ENCODE data around the gene SMG9. TPM values are rescaled to one million over a fixed set of nuclear protein-coding genes. Genes with fewer than 3 reads are reported as not detected.

The SMG9 gene
- polyA plus RNA-seq, 3 donors: 1.3 to 26.1 (median 2.4) TPM

DNA sequence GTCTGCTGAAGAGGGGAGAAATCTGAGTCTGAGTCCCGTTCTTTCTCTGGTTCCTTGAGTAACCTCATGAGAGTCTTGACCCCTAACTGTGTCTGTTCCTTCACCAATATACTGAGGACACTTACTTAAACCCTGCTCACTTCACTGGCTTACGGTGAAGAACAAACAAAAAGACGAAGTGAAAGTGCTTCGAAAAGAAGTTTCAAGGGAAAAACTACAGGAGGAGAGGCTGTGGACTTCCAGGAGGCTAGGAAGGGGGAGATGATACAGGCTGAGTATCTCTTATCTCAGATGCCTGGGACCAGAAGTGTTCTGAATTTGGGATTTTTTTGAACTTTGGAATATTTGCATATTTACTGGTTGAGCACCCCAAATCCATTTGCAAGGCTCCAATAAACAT, 6.1 kb downstream of the SMG9 start:
- Mint-ChIP-seq H3K4me1 (peaks cover 40% of the 10 kb centered on the region), H3K9me3 (peaks cover 0 to 2% (median 0%) of the 10 kb centered on the region in 7 donors), H3K27ac (peak overlapping the region in 1 of 7 donors; percentile 65), H3K36me3 (peaks cover 63 to 72% of the 10 kb centered on the region in 2 donors), H3K27me3 (ENCODE audit: low read depth in 3 of 3) (peaks cover 0 to 4% (median 0%) of the 10 kb centered on the region in 3 donors), H3K4me3 (no peak overlapping the region)
- Histone ChIP-seq H3K4me2 (replicated peaks; ENCODE audit: extremely low read depth, low read length, poor library complexity, severe bottlenecking) (no peak overlapping the region), H2AFZ (ENCODE audit: insufficient read depth, low read depth, low read length, poor library complexity, severe bottlenecking) (no peak overlapping the region), H3K27me3 (ENCODE audit: control insufficient read depth in 2 of 2, insufficient read depth in 2 of 2, low read length in 2 of 2) (no peaks in the 10 kb centered on the region), H3K4me3 (replicated peaks in 1 of 3; ENCODE audit: low read depth in 2 of 3, low read length in 3 of 3) (no peak overlapping the region), H3K4me1 (ENCODE audit: control insufficient read depth in 1 of 2, insufficient read depth in 2 of 2, low read length in 2 of 2) (peaks cover 27 to 35% of the 10 kb centered on the region in 2 donors), H3K9me3 (replicated peaks in 1 of 2; ENCODE audit: control insufficient read depth in 1 of 2, insufficient read depth in 1 of 2, low read length in 2 of 2) (no peaks in the 10 kb centered on the region), H4K20me1 (ENCODE audit: insufficient read depth, low read length) (peaks cover 23% of the 10 kb centered on the region), H3K9ac (ENCODE audit: insufficient read depth, low read length, poor library complexity, severe bottlenecking) (no peak overlapping the region), H3K79me2 (ENCODE audit: insufficient read depth, low read length) (peaks cover 59% of the 10 kb centered on the region), H3K36me3 (replicated peaks in 1 of 2; ENCODE audit: control insufficient read depth in 1 of 2, insufficient read depth in 2 of 2, low read length in 2 of 2) (peaks cover 59 to 72% of the 10 kb centered on the region in 2 donors), H3K27ac (ENCODE audit: low read depth in 1 of 2, low read length in 2 of 2) (peak overlapping the region in 1 of 2 donors; percentile 3)
- intact Hi-C loops (cut with micrococcal nuclease): no loop called here
- DNase-seq: no peak
- TF ChIP-seq, protein P1, sequence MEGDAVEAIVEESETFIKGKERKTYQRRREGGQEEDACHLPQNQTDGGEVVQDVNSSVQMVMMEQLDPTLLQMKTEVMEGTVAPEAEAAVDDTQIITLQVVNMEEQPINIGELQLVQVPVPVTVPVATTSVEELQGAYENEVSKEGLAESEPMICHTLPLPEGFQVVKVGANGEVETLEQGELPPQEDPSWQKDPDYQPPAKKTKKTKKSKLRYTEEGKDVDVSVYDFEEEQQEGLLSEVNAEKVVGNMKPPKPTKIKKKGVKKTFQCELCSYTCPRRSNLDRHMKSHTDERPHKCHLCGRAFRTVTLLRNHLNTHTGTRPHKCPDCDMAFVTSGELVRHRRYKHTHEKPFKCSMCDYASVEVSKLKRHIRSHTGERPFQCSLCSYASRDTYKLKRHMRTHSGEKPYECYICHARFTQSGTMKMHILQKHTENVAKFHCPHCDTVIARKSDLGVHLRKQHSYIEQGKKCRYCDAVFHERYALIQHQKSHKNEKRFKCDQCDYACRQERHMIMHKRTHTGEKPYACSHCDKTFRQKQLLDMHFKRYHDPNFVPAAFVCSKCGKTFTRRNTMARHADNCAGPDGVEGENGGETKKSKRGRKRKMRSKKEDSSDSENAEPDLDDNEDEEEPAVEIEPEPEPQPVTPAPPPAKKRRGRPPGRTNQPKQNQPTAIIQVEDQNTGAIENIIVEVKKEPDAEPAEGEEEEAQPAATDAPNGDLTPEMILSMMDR (IDR thresholded peaks at IDR 0.05): no peak
- no CpG with 5 or more reads among the region's 4 CpGs for WGBS (ENCODE audit: insufficient coverage)

DNA sequence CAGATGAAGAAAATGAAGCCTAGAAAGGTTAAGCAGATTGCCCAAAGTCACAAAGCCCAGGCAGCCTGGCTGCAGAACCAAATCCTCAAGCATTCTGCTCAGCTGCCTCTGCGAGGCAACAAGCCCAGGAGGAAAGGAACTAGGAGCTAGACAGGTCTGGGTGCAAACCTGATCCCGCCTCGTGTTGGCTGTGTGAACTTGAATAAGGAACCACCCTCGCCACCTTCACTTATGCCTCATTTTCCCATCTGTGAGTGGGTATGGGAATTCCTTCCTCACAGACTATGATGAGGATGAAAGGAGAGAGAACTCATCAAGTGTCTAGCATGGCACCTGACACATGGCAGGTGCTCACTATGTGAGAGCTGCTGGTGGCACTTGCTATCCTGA, 6.6 kb downstream of the SMG9 start:
- peaks cover 0 to 2% (median 0%) of the 10 kb centered on the region in 7 donors for H3K9me3 Mint-ChIP-seq
- Histone ChIP-seq H3K4me2 (replicated peaks; ENCODE audit: extremely low read depth, low read length, poor library complexity, severe bottlenecking) (no peak overlapping the region), H3K9ac (ENCODE audit: insufficient read depth, low read length, poor library complexity, severe bottlenecking) (no peak overlapping the region), H3K4me3 (replicated peaks in 1 of 3; ENCODE audit: low read depth in 2 of 3, low read length in 3 of 3) (no peak overlapping the region), H2AFZ (ENCODE audit: insufficient read depth, low read depth, low read length, poor library complexity, severe bottlenecking) (no peak overlapping the region), H3K9me3 (replicated peaks in 1 of 2; ENCODE audit: control insufficient read depth in 1 of 2, insufficient read depth in 1 of 2, low read length in 2 of 2) (no peaks in the 10 kb centered on the region), H3K27ac (ENCODE audit: low read depth in 1 of 2, low read length in 2 of 2) (peak overlapping the region in 1 of 2 donors; percentile 3), H3K27me3 (ENCODE audit: control insufficient read depth in 2 of 2, insufficient read depth in 2 of 2, low read length in 2 of 2) (no peaks in the 10 kb centered on the region), H3K79me2 (ENCODE audit: insufficient read depth, low read length) (peaks cover 59% of the 10 kb centered on the region), H3K36me3 (replicated peaks in 1 of 2; ENCODE audit: control insufficient read depth in 1 of 2, insufficient read depth in 2 of 2, low read length in 2 of 2) (peaks cover 61 to 77% of the 10 kb centered on the region in 2 donors), H3K4me1 (ENCODE audit: control insufficient read depth in 1 of 2, insufficient read depth in 2 of 2, low read length in 2 of 2) (peaks cover 22 to 30% of the 10 kb centered on the region in 2 donors), H4K20me1 (ENCODE audit: insufficient read depth, low read length) (peaks cover 18% of the 10 kb centered on the region)
- H3K27ac Mint-ChIP-seq: peak overlapping the region in 2 of 7 donors; percentile 5 to 61
- WGBS (ENCODE audit: insufficient coverage): no CpG with 5 or more reads among the region's 4 CpGs
- peaks cover 35% of the 10 kb centered on the region for H3K4me1 Mint-ChIP-seq
- intact Hi-C loops (cut with micrococcal nuclease): no loop called here
- peaks cover 65 to 77% of the 10 kb centered on the region in 2 donors for H3K36me3 Mint-ChIP-seq
- H3K27me3 Mint-ChIP-seq (ENCODE audit: low read depth in 3 of 3): peaks cover 0 to 4% (median 0%) of the 10 kb centered on the region in 3 donors
- H3K4me3 Mint-ChIP-seq: no peak overlapping the region
- no peak for DNase-seq
- TF ChIP-seq, protein P1 (IDR thresholded peaks at IDR 0.05): no peak

Data from CD14-positive monocyte (primary cell).